NCI-H82 (cell line): Measurements from ENCODE around the gene PTH2R.
"Not testable (repeated sequence)": the region's sequence is repeated elsewhere in the genome, so short reads cannot be mapped to it uniquely, and the experiment has no call there.

Source experiments
- DNase-seq: peaks from one replicate; lab custom pipeline; 2025; lab: John Stamatoyannopoulos, UW

Gene PTH2R

GRCh38 chr2:208406474-208407451, at the start of gene PTH2R:
PTH2R (plus strand) TSS chr2:208406792; CDS start chr2:208407044, 252 bp downstream.
- peak; percentile 46 for DNase-seq

- no peak for DNase-seq
Observed at GRCh38 chr2:208356846-208357574, 49.6 kb upstream of the PTH2R start.

- DNase-seq: no peak
Observed at GRCh38 chr2:208358758-208359631, 47.6 kb upstream of the PTH2R start.

- DNase-seq: no peak
Observed at GRCh38 chr2:208359632-208359986, 47.0 kb upstream of the PTH2R start.

GRCh38 chr2:208360259-208361076, 46.1 kb upstream of the PTH2R start:
- DNase-seq: no peak

- no peak for DNase-seq
Observed at GRCh38 chr2:208361077-208361441, 45.5 kb upstream of the PTH2R start.

- DNase-seq: no peak
Observed at GRCh38 chr2:208363485-208363884, 43.1 kb upstream of the PTH2R start.

- no peak for DNase-seq
Observed at GRCh38 chr2:208366215-208367127, 40.1 kb upstream of the PTH2R start.

GRCh38 chr2:208369091-208369490, 37.5 kb upstream of the PTH2R start:
- no peak for DNase-seq

- no peak for DNase-seq
Observed at GRCh38 chr2:208370881-208371633, 35.5 kb upstream of the PTH2R start.

GRCh38 chr2:208371634-208371935, 35.0 kb upstream of the PTH2R start:
- DNase-seq: no peak

- peak; percentile 81 for DNase-seq
Observed at GRCh38 chr2:208373460-208374089, 33.0 kb upstream of the PTH2R start.

- no peak for DNase-seq
Observed at GRCh38 chr2:208375491-208376068, 31.0 kb upstream of the PTH2R start.

GRCh38 chr2:208377344-208377860, 29.2 kb upstream of the PTH2R start:
- DNase-seq: not testable (repeated sequence)

- DNase-seq: no peak
Observed at GRCh38 chr2:208379192-208379591, 27.4 kb upstream of the PTH2R start.

GRCh38 chr2:208384637-208385036, 22.0 kb upstream of the PTH2R start:
- no peak for DNase-seq

GRCh38 chr2:208386541-208386940, 20.1 kb upstream of the PTH2R start:
- peak; percentile 67 for DNase-seq

- no peak for DNase-seq
Observed at GRCh38 chr2:208389940-208390339, 16.7 kb upstream of the PTH2R start.

- DNase-seq: no peak
Observed at GRCh38 chr2:208392300-208392699, 14.3 kb upstream of the PTH2R start.
